Stimulated activated CD8-positive, alpha-beta memory T cell treated with anti-CD3 and anti-CD28 coated beads, Interleukin-4, amount 100 ng/mL, for 24 hours (primary cell): ENCODE measurements around the gene RHBDD2.
"Not testable (repeated sequence)": the region's sequence is repeated elsewhere in the genome, so short reads cannot be mapped to it uniquely, and the experiment has no call there.

Source experiments
- DNase-seq: peaks from one replicate; pipeline ENCODE4 v3.0.0-alpha.2; 2020; ENCODE audit warnings: low read depth

Gene RHBDD2

DNA sequence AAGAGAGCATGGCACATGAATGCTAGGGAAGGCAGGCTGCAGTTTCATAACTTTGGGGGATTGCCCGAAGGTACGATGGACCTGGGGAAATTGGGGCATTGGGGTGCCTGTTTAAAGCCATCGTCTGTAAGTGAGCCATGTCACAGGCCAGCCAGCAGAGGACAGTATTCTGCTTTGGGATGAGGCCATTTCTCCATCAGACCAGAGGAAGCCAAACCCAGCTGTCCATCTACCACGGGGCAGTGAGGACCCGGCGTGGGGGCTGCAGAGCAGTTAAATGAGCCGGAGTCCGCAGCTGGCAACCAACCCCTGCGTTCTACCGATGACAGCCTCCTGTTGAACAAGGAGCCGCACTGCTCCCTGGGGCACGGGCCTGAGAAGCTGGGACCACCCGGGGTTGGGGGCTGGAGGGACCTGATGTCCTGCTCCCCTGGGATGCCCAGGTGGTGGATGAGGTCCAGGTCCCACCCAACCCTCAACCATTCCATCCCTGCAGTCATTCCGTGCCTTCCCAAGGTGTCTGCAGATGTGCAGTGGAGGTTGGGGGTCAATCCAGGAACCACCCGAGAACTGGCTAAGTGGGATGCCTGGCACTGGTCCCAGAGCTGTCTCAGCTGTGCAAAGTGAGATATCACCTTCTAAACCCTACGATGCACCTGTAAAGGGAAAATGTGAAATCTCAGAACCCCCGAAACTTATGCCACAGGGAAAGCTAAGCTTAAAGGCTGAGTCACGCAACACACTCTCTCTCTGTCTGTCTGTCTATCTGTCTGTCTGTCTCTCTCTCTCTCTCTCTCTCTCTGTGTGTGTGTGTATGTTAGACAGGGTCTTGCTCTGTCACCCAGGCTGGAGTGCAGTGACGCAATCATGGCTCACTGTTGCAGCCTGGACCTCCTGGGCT lies 12.1 kb upstream of the RHBDD2 start:
- peak; percentile 21 for DNase-seq

DNA sequence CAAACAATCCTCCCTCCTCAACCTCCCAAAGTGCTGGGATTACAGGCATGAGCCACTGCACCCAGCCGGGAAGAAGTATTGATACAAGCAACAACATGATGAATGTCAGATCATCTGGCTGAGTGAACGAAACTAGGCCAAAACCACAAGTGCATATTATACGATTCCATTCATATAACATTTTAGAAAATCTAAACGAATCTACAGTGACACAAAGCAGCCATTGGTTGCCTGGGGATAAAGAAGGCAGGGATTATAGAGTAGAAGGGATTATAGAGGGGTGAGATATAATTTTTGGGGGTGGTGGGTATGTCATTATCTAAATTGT lies 11.5 kb upstream of the RHBDD2 start:
- no peak for DNase-seq

DNA sequence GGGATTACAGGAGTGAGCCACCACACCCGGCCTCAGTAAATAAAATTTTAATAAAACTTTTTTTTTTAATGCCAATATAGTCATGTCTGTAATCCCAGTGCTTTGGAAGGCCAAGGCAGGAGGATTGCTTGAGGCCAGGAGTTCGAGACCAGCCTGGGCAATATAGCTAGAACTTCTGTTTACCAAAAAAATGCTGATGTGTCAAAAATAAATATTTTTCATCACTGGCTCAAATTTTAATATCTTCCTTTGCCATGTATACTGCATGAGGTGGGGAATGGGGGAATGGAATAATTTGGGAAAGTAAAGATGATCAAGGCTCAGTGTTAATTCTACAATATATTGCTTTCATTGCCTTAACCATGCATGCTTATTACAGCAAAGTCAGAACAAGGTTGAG lies 10.7 kb upstream of the RHBDD2 start:
- DNase-seq = no peak

DNA sequence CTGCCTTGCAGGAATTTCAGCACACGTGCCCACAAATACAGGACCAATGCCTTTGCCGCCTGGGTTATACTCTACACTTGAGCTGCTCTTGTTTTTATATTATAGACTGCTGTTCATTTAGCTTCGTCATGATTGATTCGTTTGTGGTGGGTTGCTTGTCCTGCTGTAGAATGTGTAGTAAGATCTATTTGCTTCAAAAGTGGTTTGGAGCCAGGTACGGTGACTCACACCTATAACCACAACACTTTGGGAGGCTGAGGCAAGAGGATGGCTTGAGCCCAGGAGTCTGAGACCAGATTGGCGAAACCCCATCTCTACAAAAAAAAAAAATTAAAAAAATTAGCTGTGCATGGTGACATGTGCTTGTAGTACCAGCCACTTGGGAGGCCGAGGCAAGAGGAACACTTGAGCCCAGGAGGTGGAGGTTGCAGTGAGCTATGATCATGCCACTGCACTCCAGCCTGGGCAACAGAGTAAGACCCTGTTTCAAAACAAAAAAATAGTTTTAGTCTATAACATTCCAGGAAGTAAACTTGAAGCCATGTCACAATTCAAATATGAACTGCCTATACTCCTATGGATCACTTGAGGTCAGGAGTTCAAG lies 9.0 kb upstream of the RHBDD2 start:
- no peak for DNase-seq

DNA sequence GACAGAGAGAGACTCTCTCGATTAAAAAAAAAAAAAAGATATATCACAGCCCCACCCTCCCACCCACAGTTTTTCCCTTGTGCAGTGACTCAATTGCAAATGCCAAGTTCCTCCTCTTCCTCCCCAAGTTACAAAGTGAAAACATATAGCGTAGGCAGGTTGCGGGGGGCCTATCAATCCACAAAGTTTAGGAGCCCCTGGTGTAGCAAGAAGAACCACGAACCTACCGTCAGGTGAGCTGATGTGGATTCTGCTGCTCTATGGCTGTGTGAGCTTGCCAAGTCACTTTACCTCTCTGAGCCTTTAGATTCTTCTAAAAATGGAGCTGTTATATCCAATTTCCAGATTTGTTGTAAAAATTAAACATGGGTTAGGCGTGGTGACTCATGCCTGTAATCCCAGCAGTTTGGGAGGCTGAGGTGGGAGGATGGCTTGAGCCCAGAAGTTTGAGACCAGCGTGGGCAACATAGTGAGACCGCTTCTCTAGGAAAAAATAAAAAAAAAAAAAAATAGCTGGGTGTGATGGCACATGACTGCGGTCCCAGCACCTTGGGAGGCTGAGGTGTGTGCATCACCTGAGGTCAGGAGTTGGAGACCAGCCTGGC lies 8.2 kb upstream of the RHBDD2 start:
- DNase-seq = no peak

DNA sequence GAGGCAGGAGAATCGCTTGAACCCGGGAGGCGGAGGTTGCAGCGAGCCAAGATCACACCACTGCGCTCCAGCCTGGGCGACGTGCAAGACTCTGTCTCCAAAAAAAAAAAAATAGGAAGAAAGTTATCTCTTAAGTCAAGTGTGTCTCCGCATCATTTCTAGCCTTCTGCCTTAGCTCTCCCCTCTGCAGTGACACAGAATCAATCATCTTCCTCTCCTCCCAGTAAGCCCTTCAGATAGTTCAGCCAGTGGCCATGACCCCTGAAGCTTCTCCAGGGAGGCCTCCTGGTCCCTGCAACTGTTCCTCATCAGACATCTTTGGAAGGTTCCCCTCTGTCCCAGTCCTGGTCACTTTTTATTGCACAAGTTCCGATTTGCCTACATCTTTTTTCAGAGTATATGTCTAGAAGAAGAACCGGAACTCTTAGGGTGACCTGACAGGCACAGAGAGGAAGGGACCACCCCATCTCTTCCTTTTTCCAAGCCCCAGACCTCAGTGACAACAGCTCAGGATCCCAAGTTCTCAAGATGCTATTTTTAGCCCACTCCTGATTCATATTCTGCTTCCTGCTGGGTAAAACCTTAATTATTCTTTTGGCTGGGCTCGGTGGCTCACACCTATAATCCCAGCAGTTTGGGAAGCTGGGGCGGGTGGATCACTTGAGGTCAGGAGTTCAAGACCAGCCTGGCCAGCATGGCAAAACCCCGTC lies 6.6 kb upstream of the RHBDD2 start:
- no peak for DNase-seq

DNA sequence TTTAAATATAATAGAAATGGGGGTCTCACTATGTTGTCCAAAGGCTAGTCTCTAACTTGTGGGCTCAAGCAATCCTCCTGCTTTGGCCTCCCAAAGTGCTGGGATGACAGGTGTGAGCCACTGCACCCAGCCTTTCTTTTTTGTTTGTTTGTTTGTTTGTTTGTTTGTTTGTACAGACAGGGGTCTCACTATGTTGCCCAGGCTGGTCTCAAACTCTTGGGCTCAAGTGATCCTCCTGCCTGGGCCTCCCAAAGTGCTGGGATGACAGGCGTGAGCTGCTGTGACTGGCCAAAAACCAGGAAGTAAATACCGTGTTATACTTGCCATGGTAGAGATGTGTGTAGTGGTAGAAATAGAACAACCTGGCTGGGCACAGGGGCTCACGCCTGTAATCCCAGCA lies 4.7 kb upstream of the RHBDD2 start:
- DNase-seq = not testable (repeated sequence)

DNA sequence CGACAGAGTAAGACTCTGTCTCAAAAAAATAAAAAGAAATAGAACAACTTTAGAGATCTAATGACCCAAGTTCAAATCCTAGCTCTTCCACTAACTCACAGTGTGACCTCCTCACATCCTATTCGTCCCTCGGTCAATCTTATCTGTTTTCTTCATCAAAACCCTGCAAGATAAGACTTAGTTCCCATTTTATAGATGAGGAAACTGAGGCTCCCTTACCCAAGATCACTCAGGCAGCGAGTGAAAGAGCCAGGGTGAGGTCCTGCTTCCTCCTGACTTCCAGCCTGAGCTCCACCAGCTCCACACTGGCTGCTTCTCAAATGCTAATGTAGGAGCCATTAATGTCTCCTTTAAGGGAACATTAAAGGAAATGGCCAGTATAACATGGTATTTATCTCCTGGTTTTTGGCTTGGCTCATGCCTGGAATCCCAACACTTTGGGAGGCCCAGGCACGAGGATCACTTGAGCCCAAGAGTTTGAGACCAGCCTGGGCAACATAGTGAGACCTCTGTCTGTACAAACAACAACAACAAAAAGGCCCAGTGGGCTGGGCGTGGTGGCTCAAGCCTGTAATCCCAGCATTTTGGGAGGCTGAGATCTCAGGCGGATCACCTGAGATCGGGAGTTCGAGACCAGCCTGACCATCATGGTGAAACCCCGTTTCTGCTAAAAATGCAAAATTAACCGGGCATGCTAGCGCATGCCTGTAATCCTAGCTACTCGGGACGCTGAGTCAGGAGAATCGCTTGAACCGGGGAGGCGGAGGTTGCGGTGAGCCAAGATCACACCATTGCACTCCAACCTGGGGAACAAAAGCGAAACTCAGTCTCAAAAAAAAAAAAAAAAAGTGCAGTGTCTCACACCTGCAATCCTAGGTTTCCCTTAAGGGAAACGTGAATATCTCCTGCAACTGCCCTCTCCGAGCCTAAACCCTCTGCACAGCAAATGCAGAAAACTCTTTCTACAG lies 3.4 kb upstream of the RHBDD2 start:
- no peak for DNase-seq

DNA sequence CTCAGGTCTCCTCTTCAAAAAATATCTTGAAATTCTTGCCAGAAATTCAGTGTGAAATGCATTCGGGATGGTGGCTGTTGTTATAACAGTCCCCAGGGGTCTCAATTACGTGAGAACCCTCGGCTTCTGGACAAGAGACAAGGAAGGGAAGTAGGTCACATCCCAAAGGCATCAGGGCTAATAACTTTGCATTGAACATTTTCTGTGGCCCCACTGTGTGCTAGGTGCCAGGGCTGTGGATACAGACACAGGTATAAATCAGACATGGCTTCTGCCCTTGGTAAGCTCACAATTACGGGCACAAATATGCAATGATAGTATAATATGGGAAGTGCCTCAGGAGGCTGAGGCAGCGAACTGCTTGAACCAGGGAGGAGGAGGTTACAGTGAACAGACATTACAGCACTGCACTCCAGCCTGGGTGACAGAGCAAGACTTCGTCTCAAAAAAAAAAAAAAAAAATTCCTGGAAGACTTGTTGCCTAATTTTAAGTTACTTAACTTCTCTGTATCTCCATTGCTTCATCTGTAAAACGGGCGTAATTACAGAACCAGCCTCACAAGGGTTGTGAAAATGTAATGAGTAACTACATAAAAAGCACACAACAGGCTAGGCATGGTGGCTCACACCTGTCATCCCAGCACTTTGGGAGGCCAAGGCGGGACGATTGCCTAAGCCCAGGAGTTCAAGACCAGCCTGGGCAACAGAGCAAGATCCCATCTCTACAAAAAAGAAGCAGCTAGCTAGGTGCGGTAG lies 2.5 kb upstream of the RHBDD2 start:
- no peak for DNase-seq

DNA sequence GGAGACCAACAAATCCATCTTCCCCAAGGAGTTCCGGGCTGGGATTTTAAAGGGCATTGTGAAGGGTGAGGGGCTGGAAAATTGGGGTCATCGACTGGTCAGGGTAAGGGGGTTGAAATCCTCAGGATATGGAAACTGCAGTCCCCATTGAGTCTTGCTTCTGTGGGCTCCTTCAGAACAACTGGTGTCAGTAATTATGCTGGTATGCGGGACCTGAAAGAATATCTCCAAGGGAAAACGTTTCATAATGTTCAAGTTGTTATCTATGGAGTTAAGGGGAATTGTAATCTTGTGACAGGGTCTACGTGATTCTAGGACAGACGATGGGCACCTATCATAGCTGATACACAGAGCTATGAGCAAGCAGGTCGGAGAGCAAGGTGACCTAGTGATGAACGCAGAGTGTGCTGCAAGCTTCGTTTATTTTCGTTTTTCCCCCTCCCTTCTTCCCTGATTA lies 494 bp upstream of the RHBDD2 start:
- DNase-seq = no peak

DNA sequence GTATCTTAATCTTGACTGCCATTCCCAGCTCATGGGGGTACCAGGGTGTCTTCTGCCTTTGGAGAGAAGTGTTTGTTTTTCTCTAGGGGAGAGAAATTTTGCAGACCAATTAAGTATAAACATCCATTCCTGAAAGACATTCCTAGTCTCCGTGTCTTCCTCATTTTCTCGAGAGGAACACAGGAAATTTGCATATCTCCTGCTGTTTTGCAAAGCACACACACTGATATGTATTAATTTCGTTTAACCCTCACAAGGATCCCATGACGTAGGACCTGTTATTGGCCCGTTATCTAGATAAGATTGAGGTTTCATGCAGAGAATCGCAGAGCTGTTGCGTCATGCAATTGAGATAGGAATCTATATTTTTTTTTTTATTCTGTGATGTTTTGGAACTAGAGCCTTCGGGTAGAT lies 944 bp downstream of the RHBDD2 start:
- DNase-seq = no peak

DNA sequence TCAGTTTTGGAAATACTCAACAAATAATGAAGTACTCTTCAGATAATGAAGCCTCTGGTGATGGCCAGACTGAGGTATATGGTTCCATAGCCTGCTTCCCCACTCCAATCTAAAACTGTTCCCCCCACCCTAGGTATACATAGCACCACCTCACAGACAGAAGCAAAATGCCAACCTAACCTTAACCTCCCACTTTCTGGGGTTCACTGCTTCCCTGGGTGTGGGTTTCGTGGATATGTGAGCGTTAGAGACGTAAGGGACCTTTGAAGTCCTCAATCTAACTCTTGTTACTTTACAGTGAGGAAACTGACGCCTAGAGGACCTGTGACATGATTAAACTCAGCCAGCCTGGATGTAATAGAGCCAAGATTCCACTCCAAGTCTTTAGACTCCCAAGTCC lies 1.4 kb downstream of the RHBDD2 start:
- DNase-seq = no peak

DNA sequence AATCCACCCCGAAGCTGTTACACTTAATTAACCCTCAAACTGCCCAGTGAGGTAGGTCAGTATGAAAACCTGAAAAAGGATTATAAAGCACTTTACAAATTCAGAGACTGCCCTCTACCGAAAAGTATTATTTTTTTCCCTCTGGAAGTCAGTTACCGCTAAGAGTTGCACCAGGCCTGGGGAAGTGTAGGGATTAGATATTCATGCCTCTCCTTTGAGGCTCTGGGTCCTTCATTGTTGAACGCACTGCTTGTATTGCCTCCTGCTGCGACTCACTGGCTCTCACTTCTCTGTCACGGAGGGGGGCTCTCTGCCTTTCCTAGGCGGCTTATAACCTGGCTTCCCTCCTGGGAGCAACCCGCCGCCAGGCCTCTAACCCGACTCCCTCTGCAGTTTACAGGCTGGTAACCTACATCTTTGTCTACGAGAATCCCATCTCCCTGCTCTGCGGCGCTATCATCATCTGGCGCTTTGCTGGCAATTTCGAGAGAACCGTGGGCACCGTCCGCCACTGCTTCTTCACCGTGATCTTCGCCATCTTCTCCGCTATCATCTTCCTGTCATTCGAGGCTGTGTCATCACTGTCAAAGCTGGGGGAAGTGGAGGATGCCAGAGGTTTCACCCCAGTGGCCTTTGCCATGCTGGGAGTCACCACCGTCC lies 2.7 kb downstream of the RHBDD2 start:
- DNase-seq = no peak

DNA sequence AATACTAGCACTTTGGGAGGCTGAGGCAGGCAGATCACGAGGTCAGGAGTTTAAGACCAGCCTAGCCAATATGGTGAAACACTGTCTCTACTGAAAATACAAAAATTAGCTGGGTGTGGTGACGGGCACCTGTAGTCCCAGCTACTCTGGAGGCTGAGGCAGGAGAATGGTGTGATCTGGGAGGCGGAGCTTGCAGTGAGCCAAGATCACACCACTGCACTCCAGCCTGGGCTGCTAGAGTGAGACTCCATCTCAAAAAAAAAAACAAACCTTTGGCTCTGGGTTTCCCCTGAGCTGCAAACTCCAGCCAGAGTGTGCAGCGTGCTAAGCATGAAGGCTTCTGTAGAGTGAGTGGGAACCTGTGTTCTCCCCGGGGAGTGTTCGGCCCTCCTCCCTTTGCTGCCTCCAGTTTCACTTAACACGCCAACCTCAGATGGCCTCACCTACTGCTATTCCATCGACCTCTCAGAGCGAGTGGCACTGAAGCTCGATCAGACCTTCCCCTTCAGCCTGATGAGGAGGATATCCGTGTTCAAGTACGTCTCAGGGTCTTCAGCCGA lies 4.5 kb downstream of the RHBDD2 start:
- DNase-seq = not testable (repeated sequence)

DNA sequence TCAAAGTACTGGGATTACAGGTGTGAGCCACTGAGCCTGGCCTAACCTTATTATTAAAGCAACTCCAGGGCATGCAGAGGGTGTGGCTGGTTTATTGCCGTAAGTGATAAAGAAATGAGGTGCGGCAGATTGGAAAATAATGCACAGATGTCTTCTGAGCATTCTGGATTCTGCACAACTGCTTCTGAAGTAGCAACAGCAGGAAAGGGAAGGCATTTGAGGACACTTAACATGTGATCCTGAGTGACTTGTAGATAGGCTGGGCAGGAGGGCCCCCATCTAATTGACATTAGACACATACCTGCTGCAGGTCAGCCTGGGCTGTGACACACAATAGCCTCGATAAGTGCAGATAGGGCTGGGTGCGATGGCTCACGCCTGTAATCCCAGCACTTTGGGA lies 5.6 kb downstream of the RHBDD2 start:
- no peak for DNase-seq

DNA sequence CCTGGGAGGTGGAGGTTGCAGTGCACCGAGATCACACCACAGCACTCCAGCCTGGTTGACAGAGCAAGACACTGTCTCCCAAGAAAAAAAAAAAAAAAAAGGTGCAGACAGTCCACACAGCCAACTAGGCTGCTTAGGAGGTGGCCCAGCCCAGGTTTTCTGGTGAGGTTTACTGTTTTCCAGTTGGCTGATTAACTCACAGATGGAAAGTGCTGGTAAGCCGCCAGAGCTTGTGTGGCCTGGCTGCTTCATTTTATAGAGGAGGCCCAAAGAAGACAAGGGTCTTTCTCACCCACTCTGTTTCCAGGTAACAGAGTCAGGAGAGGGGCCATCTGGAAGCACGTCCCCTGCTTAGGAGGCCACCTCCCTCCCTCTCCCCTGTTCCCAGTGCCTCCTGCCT lies 6.2 kb downstream of the RHBDD2 start:
- no peak for DNase-seq

DNA sequence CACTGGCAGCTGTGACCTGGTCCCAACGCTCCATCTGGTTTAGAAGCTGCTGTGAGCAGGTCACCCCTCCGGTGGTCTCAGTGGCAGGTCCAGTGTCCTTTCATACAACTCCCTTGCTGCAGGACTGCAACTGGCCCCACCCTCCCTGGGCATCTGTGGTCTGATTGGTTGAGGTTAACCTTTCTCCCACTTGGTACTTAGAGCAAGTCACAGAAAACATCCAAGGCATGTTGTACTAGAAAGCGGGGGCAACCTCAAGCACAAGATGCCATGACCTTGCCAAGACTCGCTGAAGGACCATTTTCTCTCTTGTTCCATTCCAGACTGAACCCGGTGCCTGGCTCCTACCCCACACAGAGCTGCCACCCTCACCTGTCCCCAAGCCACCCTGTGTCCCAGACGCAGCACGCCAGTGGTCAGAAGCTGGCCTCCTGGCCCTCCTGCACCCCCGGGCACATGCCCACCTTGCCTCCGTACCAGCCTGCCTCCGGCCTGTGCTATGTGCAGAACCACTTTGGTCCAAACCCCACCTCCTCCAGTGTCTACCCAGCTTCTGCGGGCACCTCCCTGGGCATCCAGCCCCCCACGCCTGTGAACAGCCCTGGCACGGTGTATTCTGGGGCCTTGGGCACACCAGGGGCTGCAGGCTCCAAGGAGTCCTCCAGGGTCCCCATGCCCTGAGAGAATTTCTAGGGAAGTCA lies 9.0 kb downstream of the RHBDD2 start:
- no peak for DNase-seq

DNA sequence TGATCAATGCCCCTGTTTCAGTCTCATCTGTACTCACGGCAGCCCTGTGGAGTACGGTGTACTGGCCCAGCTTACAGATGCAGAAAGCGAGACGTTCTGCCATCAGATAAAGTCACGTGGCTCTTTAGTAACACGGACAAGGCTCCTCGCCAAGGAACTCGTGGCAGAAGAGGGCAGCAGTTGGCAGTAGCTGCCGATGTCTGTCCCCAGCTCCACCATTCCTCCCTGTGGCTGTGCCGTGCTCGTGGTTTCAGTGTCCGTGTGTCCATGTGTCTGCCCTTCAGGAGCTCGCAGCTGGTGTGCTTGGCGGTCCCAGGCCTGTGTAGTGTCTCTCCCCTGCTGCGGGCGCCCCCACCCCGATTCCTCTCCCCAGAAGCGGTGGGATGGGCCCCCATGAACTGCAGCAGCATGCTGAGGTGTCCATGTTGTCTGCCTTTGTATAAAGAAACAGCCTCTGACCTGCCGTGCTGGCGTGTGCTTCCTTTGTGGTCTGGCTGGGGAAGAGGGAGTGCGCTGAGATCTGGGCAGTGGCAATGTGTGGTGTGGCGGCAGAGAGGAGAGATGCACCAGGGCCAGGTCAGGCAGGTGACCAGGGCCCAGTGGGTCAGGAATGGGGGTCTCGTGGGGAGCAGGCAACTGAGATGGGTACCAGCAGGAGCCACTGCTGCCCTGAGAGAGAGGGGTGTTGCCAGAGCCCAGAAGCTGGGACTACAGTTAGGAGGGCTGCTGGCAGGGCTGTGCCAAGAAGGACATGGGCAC lies 9.8 kb downstream of the RHBDD2 start:
- DNase-seq = no peak
